K562 (cell line): Measurements from ENCODE around the gene SAMD3.

Experiments
- DACH1 ChIP-seq: fragments of 450-650 bp; IDR thresholded peaks from 2 replicates; pipeline ENCODE4 v1.6.1; 2018; ENCODE audit not compliant: partially characterized antibody
- EZH2 ChIP-seq: IDR thresholded peaks from 2 replicates; pipeline ENCODE4 v1.6.1; 2012; ENCODE audit warnings: low read depth, mild to moderate bottlenecking, inconsistent platforms, low read length, borderline replicate concordance
- HMG20B ChIP-seq: fragments of 250-450 bp; sonication (Bioruptor Pico); IDR thresholded peaks from 2 replicates; pipeline ENCODE4 v1.5.0; 2021; ENCODE audit warnings: mild to moderate bottlenecking
- JUND ChIP-seq, 2 experiments: IDR thresholded peaks; 2 replicates in 1 of 2; 3 replicates in 1 of 2; pipeline ENCODE4 v1.6.1; 2011; ENCODE audit warnings: borderline replicate concordance in 2 of 2, low read depth in 2 of 2, low read length in 2 of 2, improper control_type of control experiment in 1 of 2, missing biosample characterization in 1 of 2, missing genetic modification characterization in 1 of 2, missing genetic modification reagents in 1 of 2
- NBN ChIP-seq: fragments of 450-650 bp; IDR thresholded peaks from 2 replicates; pipeline ENCODE4 v1.6.1; 2016; ENCODE audit warnings: low read depth, mild to moderate bottlenecking
- TF ChIP-seq, protein P1 (sequence below), 3 experiments: IDR thresholded peaks in 2 of 3; conservative IDR thresholded peaks in 1 of 3; 2 replicates each; pipeline ENCODE4 v1.5.1; 2011 to 2012; ENCODE audit warnings: low read length in 3 of 3, mild to moderate bottlenecking in 3 of 3, control low read depth in 2 of 3, improper control_type of control experiment in 1 of 3, inconsistent platforms in 1 of 3, low read depth in 1 of 3, mixed read lengths in 1 of 3, moderate library complexity in 1 of 3; ENCODE audit not compliant: insufficient read depth in 2 of 3
- TF ChIP-seq, protein P2 (sequence below): sonication (generic); formaldehyde crosslinking; IDR thresholded peaks from 2 replicates; pipeline ENCODE4 v1.8.1; 2023; ENCODE audit warnings: missing genetic modification reagents, mild to moderate bottlenecking, borderline replicate concordance

DNA sequence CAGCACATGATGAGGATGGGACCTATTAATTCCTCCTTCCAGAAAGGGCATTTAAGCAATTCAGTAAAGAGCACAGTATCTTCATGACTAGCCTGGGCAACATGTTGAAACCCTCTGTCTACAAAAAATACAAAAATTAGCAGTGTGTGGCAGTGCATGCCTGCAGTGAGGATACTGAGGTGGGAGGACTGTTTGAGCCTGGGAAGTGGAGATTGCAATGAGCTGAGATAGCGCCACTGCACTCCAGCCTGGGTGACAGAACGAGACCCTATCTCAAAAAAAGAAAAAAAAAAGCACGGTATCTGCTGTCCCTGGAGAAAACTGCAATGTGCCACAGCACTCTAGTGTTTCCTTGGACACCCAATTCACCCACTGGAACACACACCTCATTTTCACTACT is 18.4 kb downstream of the SAMD3 start:
- no peak for TF ChIP-seq JUND (IDR thresholded peaks at IDR 0.05; ENCODE audit: borderline replicate concordance, low read depth, low read length)
- no peak for TF ChIP-seq JUND (tag; IDR thresholded peaks at IDR 0.05; ENCODE audit: borderline replicate concordance, low read depth, low read length)
- TF ChIP-seq NBN: no peak
- no peak for TF ChIP-seq DACH1
- TF ChIP-seq, protein P1, sequence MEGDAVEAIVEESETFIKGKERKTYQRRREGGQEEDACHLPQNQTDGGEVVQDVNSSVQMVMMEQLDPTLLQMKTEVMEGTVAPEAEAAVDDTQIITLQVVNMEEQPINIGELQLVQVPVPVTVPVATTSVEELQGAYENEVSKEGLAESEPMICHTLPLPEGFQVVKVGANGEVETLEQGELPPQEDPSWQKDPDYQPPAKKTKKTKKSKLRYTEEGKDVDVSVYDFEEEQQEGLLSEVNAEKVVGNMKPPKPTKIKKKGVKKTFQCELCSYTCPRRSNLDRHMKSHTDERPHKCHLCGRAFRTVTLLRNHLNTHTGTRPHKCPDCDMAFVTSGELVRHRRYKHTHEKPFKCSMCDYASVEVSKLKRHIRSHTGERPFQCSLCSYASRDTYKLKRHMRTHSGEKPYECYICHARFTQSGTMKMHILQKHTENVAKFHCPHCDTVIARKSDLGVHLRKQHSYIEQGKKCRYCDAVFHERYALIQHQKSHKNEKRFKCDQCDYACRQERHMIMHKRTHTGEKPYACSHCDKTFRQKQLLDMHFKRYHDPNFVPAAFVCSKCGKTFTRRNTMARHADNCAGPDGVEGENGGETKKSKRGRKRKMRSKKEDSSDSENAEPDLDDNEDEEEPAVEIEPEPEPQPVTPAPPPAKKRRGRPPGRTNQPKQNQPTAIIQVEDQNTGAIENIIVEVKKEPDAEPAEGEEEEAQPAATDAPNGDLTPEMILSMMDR (IDR thresholded peaks at IDR 0.05 in 2 of 3, conservative IDR thresholded peaks at IDR 0.05 in 1 of 3; ENCODE audit: insufficient read depth in 2 of 3, low read depth in 1 of 3, low read length in 3 of 3): no peak; a peak in 1 of 6 replicates
- no peak for TF ChIP-seq HMG20B (CRISPR knock-in tag)
- TF ChIP-seq EZH2: no peak
- TF ChIP-seq, protein P2, sequence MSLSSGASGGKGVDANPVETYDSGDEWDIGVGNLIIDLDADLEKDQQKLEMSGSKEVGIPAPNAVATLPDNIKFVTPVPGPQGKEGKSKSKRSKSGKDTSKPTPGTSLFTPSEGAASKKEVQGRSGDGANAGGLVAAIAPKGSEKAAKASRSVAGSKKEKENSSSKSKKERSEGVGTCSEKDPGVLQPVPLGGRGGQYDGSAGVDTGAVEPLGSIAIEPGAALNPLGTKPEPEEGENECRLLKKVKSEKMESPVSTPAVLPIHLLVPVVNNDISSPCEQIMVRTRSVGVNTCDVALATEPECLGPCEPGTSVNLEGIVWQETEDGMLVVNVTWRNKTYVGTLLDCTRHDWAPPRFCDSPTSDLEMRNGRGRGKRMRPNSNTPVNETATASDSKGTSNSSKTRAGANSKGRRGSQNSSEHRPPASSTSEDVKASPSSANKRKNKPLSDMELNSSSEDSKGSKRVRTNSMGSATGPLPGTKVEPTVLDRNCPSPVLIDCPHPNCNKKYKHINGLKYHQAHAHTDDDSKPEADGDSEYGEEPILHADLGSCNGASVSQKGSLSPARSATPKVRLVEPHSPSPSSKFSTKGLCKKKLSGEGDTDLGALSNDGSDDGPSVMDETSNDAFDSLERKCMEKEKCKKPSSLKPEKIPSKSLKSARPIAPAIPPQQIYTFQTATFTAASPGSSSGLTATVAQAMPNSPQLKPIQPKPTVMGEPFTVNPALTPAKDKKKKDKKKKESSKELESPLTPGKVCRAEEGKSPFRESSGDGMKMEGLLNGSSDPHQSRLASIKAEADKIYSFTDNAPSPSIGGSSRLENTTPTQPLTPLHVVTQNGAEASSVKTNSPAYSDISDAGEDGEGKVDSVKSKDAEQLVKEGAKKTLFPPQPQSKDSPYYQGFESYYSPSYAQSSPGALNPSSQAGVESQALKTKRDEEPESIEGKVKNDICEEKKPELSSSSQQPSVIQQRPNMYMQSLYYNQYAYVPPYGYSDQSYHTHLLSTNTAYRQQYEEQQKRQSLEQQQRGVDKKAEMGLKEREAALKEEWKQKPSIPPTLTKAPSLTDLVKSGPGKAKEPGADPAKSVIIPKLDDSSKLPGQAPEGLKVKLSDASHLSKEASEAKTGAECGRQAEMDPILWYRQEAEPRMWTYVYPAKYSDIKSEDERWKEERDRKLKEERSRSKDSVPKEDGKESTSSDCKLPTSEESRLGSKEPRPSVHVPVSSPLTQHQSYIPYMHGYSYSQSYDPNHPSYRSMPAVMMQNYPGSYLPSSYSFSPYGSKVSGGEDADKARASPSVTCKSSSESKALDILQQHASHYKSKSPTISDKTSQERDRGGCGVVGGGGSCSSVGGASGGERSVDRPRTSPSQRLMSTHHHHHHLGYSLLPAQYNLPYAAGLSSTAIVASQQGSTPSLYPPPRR: no peak
